Measurements from ENCODE around the gene KIRREL1. TPM values are rescaled to one million over a fixed set of nuclear protein-coding genes. Genes with fewer than 3 reads are reported as not detected.

KIRREL1 gene
- total RNA-seq, 1 donor: 96.9 TPM

DNA sequence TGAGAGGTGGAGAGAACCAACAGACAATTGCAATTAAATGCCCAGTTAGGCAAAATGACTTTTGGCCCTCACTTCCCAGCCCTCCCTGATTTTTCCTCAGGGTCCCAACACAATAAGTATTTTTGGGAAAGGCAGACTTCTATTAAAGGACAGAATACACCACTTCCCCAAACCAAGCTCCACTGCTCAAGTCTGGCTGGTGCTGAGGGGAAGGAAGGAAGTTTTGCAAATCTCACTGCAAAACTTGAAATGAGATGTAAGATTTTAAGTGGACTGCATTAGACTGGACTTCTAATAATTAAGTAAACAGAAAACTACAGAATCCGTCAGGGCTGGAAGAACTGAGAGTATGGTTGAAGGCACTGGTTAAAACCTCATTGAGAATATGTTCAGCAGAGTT lies 155.0 kb downstream of the KIRREL1 start:
- DNase-seq (ENCODE audit: low read depth): no peak
- TF ChIP-seq, protein P1, sequence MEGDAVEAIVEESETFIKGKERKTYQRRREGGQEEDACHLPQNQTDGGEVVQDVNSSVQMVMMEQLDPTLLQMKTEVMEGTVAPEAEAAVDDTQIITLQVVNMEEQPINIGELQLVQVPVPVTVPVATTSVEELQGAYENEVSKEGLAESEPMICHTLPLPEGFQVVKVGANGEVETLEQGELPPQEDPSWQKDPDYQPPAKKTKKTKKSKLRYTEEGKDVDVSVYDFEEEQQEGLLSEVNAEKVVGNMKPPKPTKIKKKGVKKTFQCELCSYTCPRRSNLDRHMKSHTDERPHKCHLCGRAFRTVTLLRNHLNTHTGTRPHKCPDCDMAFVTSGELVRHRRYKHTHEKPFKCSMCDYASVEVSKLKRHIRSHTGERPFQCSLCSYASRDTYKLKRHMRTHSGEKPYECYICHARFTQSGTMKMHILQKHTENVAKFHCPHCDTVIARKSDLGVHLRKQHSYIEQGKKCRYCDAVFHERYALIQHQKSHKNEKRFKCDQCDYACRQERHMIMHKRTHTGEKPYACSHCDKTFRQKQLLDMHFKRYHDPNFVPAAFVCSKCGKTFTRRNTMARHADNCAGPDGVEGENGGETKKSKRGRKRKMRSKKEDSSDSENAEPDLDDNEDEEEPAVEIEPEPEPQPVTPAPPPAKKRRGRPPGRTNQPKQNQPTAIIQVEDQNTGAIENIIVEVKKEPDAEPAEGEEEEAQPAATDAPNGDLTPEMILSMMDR (IDR thresholded peaks at IDR 0.05; ENCODE audit: insufficient read depth, low read length): no peak
- H3K4me3 ChIP-seq (ENCODE audit: low read depth, low read length): no peak overlapping the region

DNA sequence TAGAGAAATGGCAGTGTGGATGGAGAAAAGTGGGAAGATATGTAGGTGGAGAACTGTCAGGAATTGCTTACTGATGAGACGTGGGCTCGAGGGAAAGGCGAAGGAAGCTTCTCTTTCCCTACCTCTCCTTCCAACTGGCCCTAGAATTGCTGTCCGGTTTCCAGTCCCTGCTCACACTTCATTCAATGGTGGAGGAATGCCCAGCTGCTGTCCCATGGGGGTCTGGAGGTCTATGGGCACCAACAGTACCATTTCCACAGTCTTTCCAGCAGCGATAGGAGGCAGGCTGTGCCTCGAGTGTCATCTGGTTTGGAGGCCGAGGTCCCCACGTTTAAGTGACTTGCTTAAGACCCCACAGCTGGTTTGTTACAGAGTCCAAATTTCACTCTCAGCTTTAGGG lies 155.7 kb downstream of the KIRREL1 start:
- TF ChIP-seq, protein P1 (IDR thresholded peaks at IDR 0.05; ENCODE audit: insufficient read depth, low read length): no peak
- peak overlapping the region; percentile 59 for H3K4me3 ChIP-seq (ENCODE audit: low read depth, low read length)
- DNase-seq (ENCODE audit: low read depth): no peak

Other genes with a start within 250 kb of the KIRREL1 start
- not detected in 2 replicates for gene FCRL2, start 216.5 kb upstream of the KIRREL1 start, total RNA-seq (ENCODE audit: low replicate concordance)
- not detected in 2 replicates for gene FCRL1, start 173.5 kb upstream of the KIRREL1 start, total RNA-seq (ENCODE audit: low replicate concordance)
- gene CD5L, start 151.8 kb upstream of the KIRREL1 start, total RNA-seq (ENCODE audit: low replicate concordance): not detected in 2 replicates
- gene CD1D, start 187.2 kb downstream of the KIRREL1 start, total RNA-seq (ENCODE audit: low replicate concordance): 0.09 TPM in 1 of 2 replicates, not detected in the other